ENCODE results near the gene RBBP8NL.

- TF ChIP-seq, protein P1, sequence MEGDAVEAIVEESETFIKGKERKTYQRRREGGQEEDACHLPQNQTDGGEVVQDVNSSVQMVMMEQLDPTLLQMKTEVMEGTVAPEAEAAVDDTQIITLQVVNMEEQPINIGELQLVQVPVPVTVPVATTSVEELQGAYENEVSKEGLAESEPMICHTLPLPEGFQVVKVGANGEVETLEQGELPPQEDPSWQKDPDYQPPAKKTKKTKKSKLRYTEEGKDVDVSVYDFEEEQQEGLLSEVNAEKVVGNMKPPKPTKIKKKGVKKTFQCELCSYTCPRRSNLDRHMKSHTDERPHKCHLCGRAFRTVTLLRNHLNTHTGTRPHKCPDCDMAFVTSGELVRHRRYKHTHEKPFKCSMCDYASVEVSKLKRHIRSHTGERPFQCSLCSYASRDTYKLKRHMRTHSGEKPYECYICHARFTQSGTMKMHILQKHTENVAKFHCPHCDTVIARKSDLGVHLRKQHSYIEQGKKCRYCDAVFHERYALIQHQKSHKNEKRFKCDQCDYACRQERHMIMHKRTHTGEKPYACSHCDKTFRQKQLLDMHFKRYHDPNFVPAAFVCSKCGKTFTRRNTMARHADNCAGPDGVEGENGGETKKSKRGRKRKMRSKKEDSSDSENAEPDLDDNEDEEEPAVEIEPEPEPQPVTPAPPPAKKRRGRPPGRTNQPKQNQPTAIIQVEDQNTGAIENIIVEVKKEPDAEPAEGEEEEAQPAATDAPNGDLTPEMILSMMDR (IDR thresholded peaks at IDR 0.05; ENCODE audit: low read depth, low read length, missing input control), result no peak
- TF ChIP-seq, protein P2, sequence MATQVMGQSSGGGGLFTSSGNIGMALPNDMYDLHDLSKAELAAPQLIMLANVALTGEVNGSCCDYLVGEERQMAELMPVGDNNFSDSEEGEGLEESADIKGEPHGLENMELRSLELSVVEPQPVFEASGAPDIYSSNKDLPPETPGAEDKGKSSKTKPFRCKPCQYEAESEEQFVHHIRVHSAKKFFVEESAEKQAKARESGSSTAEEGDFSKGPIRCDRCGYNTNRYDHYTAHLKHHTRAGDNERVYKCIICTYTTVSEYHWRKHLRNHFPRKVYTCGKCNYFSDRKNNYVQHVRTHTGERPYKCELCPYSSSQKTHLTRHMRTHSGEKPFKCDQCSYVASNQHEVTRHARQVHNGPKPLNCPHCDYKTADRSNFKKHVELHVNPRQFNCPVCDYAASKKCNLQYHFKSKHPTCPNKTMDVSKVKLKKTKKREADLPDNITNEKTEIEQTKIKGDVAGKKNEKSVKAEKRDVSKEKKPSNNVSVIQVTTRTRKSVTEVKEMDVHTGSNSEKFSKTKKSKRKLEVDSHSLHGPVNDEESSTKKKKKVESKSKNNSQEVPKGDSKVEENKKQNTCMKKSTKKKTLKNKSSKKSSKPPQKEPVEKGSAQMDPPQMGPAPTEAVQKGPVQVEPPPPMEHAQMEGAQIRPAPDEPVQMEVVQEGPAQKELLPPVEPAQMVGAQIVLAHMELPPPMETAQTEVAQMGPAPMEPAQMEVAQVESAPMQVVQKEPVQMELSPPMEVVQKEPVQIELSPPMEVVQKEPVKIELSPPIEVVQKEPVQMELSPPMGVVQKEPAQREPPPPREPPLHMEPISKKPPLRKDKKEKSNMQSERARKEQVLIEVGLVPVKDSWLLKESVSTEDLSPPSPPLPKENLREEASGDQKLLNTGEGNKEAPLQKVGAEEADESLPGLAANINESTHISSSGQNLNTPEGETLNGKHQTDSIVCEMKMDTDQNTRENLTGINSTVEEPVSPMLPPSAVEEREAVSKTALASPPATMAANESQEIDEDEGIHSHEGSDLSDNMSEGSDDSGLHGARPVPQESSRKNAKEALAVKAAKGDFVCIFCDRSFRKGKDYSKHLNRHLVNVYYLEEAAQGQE (IDR thresholded peaks at IDR 0.05), result no peak
- TF ChIP-seq YY1 (IDR thresholded peaks at IDR 0.05) (no peak), ZBTB33 (IDR thresholded peaks at IDR 0.05) (no peak), TAF1 (conservative IDR thresholded peaks at IDR 0.05) (no peak), RAD21 (IDR thresholded peaks at IDR 0.05) (no peak), MAX (IDR thresholded peaks at IDR 0.05) (no peak)
Observed at GRCh38 chr20:62392077-62392418, 35.3 kb downstream of the RBBP8NL start.
